Measurements from ENCODE around the gene TRPC5OS. TPM values are rescaled to one million over a fixed set of nuclear protein-coding genes. Genes with fewer than 3 reads are reported as not detected.

The TRPC5OS gene
- total RNA-seq, 4 donors from 2014 or later = not detected

DNA sequence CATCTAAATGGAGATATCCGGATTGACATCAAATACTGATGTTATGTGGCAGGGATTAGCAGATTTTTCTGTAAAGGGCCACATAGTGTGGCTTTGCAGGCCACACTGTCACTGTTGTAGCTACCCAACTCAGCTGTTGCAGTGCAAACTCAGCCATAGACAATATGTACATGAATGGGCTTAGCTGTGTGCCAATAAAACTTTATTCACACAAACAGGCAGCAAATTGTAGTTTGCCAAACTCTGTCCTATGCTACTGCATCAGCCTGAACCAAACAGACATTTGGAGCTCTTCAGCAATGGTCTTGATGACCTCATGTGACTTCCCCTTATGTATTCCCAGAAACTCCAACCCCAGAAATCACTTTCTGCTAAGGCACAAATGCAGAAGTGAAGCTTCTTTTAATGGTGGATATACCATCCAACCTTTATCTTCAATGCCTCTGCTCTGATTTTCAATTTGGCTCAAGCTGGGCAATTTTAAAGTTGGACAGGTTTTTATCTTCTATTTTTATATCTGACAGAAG, 18.4 kb upstream of the TRPC5OS start:
- Histone ChIP-seq H3K27ac (no peak overlapping the region), H3K4me1 (no peaks in the 10 kb centered on the region), H3K4me3 (no peak overlapping the region), H3K36me3 (no peaks in the 10 kb centered on the region), H3K27me3 (no peaks in the 10 kb centered on the region), H3K9me3 (no peaks in the 10 kb centered on the region)
- no peak for ATAC-seq
- TF ChIP-seq POLR2A (IDR thresholded peaks at IDR 0.05) = no peak
- TF ChIP-seq POLR2AphosphoS5 (IDR thresholded peaks at IDR 0.05) = no peak
- no peak for TF ChIP-seq EP300 (IDR thresholded peaks at IDR 0.05)
- 58% methylated on average over 1 of the region's 1 CpG; no CpG with 5 or more reads in 1 of the 2 donors for WGBS, 2 donors (ENCODE audit: low coverage in 1 of 2)

DNA sequence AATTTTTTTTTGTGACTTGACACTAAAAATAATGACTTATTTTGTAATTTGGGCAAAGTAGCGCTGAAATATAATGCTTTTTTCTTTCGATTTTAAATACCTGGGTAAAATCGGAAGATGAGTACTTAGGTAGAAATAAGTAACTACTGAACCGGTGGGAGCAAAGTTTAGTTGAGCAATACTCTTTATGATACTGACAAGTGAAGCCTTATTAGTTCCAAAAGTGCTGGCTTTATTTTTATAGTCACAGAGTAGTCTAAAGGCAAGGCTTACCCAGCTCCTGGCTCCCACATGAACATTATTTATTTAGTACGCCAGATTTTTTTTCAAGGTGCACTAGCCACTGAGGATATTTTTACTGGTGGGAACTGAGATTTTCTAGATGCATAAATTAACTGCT, 14.4 kb upstream of the TRPC5OS start:
- Histone ChIP-seq H3K4me3 (no peak overlapping the region), H3K27ac (no peak overlapping the region), H3K27me3 (no peaks in the 10 kb centered on the region), H3K9me3 (no peaks in the 10 kb centered on the region), H3K4me1 (no peaks in the 10 kb centered on the region), H3K36me3 (no peaks in the 10 kb centered on the region)
- no peak for ATAC-seq
- TF ChIP-seq EP300 (IDR thresholded peaks at IDR 0.05) (no peak), POLR2AphosphoS5 (IDR thresholded peaks at IDR 0.05) (no peak), POLR2A (IDR thresholded peaks at IDR 0.05) (no peak)
- TF ChIP-seq, protein P1, sequence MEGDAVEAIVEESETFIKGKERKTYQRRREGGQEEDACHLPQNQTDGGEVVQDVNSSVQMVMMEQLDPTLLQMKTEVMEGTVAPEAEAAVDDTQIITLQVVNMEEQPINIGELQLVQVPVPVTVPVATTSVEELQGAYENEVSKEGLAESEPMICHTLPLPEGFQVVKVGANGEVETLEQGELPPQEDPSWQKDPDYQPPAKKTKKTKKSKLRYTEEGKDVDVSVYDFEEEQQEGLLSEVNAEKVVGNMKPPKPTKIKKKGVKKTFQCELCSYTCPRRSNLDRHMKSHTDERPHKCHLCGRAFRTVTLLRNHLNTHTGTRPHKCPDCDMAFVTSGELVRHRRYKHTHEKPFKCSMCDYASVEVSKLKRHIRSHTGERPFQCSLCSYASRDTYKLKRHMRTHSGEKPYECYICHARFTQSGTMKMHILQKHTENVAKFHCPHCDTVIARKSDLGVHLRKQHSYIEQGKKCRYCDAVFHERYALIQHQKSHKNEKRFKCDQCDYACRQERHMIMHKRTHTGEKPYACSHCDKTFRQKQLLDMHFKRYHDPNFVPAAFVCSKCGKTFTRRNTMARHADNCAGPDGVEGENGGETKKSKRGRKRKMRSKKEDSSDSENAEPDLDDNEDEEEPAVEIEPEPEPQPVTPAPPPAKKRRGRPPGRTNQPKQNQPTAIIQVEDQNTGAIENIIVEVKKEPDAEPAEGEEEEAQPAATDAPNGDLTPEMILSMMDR (IDR thresholded peaks at IDR 0.05) = no peak
- 84 to 87% methylated on average over 2 to 5 of the region's 5 CpGs for WGBS, 2 donors (ENCODE audit: low coverage in 1 of 2)

DNA sequence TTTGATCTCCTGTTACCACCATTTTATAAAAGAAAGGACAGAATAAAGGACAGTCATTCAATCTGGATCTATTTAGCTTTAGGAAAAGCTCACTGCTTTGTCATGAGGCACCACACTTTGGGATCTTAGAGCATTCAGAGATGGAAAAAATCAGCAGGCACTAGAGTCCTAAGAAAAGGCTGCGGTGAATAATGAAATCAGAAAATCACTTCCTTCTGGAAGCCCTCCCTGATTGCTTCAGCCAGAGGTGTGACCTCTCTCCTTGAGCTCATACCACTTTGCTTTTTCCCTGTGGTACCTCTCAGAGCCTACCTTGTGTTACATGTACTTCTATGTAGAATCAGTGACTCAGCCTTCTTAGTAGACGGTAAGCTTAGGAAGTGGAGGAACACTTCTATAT, 8.7 kb upstream of the TRPC5OS start:
- Histone ChIP-seq H3K4me3 (no peak overlapping the region), H3K27me3 (no peaks in the 10 kb centered on the region), H3K27ac (no peak overlapping the region), H3K4me1 (peaks cover 0 to 5% (median 0%) of the 10 kb centered on the region in 3 donors), H3K9me3 (no peaks in the 10 kb centered on the region), H3K36me3 (no peaks in the 10 kb centered on the region)
- WGBS, 2 donors (ENCODE audit: low coverage in 1 of 2) = 95 to 100% methylated on average over 1 to 2 of the region's 2 CpGs
- TF ChIP-seq POLR2AphosphoS5 (IDR thresholded peaks at IDR 0.05) = no peak
- TF ChIP-seq POLR2A (IDR thresholded peaks at IDR 0.05) = no peak
- TF ChIP-seq EP300 (IDR thresholded peaks at IDR 0.05) = no peak
- TF ChIP-seq, protein P1 (IDR thresholded peaks at IDR 0.05) = no peak
- ATAC-seq = no peak

DNA sequence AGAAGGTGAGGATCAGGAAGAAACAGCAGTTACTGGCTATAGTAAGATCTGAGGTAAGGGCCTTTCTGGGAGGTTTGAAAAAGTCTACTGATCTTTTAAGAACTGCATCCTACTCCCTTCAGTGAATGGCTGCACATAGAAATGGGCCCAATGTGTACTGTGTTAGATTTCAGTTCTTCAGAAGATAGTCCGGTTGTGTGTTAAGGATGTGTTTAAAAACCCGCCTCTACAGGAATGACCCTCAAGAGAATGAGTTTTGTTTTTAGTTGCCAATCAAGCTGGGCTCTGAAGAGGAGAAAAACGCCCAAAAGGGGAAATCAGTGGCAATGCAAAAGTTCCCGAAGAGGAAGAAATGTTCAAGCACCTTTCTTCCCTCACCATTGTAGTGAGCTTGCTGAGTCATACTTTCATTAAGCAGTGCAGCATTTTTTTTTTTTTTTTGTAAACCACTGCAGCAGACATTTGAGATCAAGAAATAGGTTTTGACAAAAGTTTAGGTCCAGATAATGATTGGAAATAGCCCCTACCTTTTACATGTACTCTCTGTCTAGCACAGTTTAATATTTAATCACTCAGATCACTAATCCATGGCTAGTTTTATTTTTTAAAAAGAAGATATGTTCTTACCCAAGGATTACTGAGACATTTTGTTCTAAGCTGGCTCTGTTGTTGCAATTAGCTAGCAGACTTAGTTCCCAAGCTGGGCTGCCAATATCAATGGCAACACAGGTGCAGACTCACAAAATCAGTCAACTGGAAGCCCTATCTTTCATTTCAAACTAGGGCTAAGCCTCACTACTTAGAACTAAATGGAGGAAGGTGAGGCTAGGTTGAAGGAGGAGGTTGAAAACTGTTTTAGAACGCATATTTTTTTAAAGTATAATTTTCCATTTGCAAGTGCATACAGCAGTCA, 7.0 kb upstream of the TRPC5OS start:
- peak; percentile 37 for ATAC-seq

DNA sequence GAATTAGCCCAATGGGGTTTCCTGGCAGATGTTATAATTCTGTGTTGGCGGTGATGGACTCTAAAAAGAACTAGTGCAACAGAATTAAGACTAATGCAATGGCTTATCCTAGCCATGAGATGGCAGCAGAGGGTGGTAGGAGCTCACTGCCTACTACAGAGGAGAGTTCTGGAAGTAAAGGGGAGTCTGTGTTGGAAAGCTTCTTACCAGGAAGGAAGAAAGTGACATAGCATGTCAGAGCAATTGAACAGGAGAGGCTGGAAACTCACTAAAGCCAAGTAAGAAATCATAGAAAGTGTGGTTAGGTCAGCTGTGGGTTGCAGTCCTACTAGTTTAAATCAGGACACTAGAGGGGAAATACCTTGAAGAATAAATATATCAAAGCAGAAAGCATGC, 6.3 kb upstream of the TRPC5OS start:
- Histone ChIP-seq H3K27me3 (no peaks in the 10 kb centered on the region), H3K9me3 (no peaks in the 10 kb centered on the region), H3K36me3 (no peaks in the 10 kb centered on the region), H3K27ac (peak overlapping the region in 1 of 4 donors; percentile 41), H3K4me1 (peaks cover 0 to 5% (median 0%) of the 10 kb centered on the region in 3 donors), H3K4me3 (no peak overlapping the region)
- TF ChIP-seq POLR2A (IDR thresholded peaks at IDR 0.05) (no peak), EP300 (IDR thresholded peaks at IDR 0.05) (no peak), POLR2AphosphoS5 (IDR thresholded peaks at IDR 0.05) (no peak)
- TF ChIP-seq, protein P1 (IDR thresholded peaks at IDR 0.05) = peak; percentile 25 to 71 (median 53)
- 13 to 45% methylated on average over 1 of the region's 1 CpG for WGBS, 2 donors (ENCODE audit: low coverage in 1 of 2)
- ATAC-seq = peak; percentile 82

More for the DNA sequence above, 7.0 kb upstream of the TRPC5OS start:
- Histone ChIP-seq H3K36me3 (no peaks in the 10 kb centered on the region), H3K27me3 (no peaks in the 10 kb centered on the region), H3K4me3 (no peak overlapping the region), H3K4me1 (peaks cover 0 to 5% (median 0%) of the 10 kb centered on the region in 3 donors), H3K27ac (peak overlapping the region in 1 of 4 donors; percentile 41), H3K9me3 (no peaks in the 10 kb centered on the region)
- WGBS, 2 donors (ENCODE audit: low coverage in 1 of 2) = 25 to 44% methylated on average over 5 of the region's 5 CpGs
- TF ChIP-seq, protein P1 (IDR thresholded peaks at IDR 0.05) = no peak
- TF ChIP-seq POLR2AphosphoS5 (IDR thresholded peaks at IDR 0.05) (no peak), POLR2A (IDR thresholded peaks at IDR 0.05) (no peak)
